ENCODE results near the gene CORO2A. TPM values are rescaled to one million over a fixed set of nuclear protein-coding genes. Genes with fewer than 3 reads are reported as not detected.

The CORO2A gene
- total RNA-seq, 5 donors from 2014 or later (not counting 1 experiment from before 2014, with no cell fraction given) = 9.1 to 12.4 (median 10.8) TPM

- Histone ChIP-seq H3K9me3 (no peaks in the 10 kb centered on the region), H3K27me3 (replicated peaks in 1 of 2; ENCODE audit: control insufficient read depth in 2 of 2, extremely low read depth in 1 of 2, insufficient read depth in 2 of 2, low read length in 1 of 2) (no peaks in the 10 kb centered on the region), H3K4me3 (ENCODE audit: control insufficient read depth in 1 of 2, extremely low read depth in 1 of 2, low read length in 1 of 2) (no peak overlapping the region), H3K36me3 (ENCODE audit: control insufficient read depth in 2 of 2, extremely low read depth in 1 of 2, insufficient read depth in 1 of 2, low read length in 1 of 2) (peaks cover 6 to 7% of the 10 kb centered on the region in 2 donors), H3K4me1 (ENCODE audit: control insufficient read depth in 1 of 2, extremely low read depth in 1 of 2, insufficient read depth in 2 of 2, low read length in 2 of 2) (peaks cover 15 to 26% of the 10 kb centered on the region in 2 experiments), H3K27ac (ENCODE audit: low read length) (no peak overlapping the region)
- Mint-ChIP-seq H3K36me3 (peaks cover 11% of the 10 kb centered on the region), H3K27ac (no peak overlapping the region), H3K9me3 (no peaks in the 10 kb centered on the region), H3K4me3 (no peak overlapping the region), H3K4me1 (peaks cover 32 to 40% (median 32%) of the 10 kb centered on the region in 3 donors), H3K27me3 (no peaks in the 10 kb centered on the region)
- ChIA-PET POLR2A (interaction anchor here in 1 of 2 donors (0.9 kb wide), 1 partner anchor 42 kb away, joined by 4 read pairs; no protein-coding TSS in a partner anchor), CTCF (interaction anchor here (0.7 to 0.8 kb wide), 2 partner anchors 70 to 184 kb away, joined by 3 to 4 read pairs; no protein-coding TSS in a partner anchor)
- DNase-seq = no peak
- 85% methylated on average over 5 of the region's 9 CpGs for WGBS (ENCODE audit: insufficient coverage)
- ATAC-seq (replicated peaks in 1 of 4) = no peak
Observed at GRCh38 chr9:98071737-98072136, 120.7 kb downstream of the CORO2A start.

Other genes with a start within 250 kb of the CORO2A start
- 100 to 1,000 TPM; 151 to 201 (median 172) TPM for gene ANP32B, start 209.3 kb downstream of the CORO2A start, total RNA-seq
- gene NANS, start 135.9 kb downstream of the CORO2A start, total RNA-seq = 10 to 100 TPM; 21.7 to 57.5 (median 27.6) TPM
- 10 to 100 TPM; 75.7 to 98.9 (median 85.3) TPM for gene TRIM14, start 73.4 kb downstream of the CORO2A start, total RNA-seq
- 10 to 100 TPM in 1 of 5 donors, 1 to 10 TPM in 4; 4.5 to 10.7 (median 7.1) TPM for gene TBC1D2, start 63.0 kb upstream of the CORO2A start, total RNA-seq